Daoy (cell line): Measurements from ENCODE around the gene C17orf78. TPM values are rescaled to one million over a fixed set of nuclear protein-coding genes. Genes with fewer than 3 reads are reported as not detected.
"Not testable (repeated sequence)": the region's sequence is repeated elsewhere in the genome, so short reads cannot be mapped to it uniquely, and the experiment has no call there.

ENCODE experiments used
- DNase-seq: peaks from one replicate; pipeline ENCODE4 v3.0.0-alpha.2; 2015; ENCODE audit warnings: low read depth
- total RNA-seq: library from RNA; depleted of rRNA; stranded (reverse); fragments of >200 nt; shearing (Covaris generic); gene quantifications from 2 replicates; pipeline ENCODE4 v1.2.3, GENCODE V29; 2014

Gene C17orf78
- total RNA-seq, 1 experiment from 2014 or later = not detected

DNA sequence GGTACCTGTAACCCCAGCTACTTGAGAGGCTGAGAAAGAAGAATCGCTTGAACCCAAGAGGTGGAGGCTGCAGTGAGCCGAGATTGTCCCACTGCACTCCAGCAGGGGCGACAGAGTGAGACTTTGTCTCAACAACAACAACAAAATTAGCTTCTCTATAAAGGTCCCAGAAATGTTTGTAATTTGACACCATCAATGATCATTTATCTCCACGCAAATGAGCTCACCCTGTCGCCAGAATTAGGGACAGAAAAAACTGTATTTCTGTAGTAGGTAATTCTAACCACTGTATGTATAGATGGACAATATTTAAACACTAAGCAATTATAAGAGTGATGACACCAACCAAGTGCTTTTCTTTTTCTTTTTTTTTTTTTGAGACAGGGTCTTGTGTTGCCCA is 10.7 kb downstream of the C17orf78 start:
- DNase-seq = no peak

DNA sequence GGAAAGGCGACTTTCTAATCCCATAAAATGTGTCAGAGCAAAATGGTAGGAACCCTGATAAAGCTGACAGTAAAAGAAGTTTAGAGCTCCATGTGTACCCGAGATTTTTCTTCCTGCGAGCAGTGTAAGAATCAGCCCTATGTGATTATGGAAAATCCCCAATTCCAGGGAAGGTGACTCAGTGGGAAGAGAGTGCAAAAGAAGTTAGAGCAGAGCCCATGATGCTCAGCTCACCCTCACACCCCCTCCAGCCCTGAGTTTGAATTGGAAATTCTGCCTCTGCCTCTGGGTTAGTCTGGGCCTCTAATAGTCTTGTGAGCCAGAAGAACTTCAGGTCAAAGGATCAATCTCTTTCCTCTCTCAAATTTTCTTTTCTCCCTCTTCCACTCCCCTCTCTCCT is 12.5 kb downstream of the C17orf78 start:
- DNase-seq = peak; percentile 41

DNA sequence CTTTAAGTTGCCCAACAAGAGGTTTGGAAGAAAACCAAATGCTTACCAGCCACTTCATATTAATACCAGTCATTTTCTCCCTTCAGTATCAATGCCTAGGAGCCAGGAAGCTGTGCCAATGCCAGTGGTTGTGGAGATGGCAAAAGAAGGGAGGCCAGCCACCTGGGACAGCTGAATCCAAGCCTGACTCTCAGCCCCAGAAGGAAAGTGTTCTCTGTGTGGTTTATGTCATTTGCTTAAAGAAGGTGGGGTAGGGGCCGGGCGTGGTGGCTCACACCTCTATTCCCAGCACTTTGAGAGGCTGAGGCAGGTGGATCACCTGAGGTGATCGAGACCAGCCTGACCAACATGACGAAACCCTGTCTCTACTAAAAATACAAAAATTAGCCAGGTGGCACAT is 13.4 kb downstream of the C17orf78 start:
- DNase-seq = no peak

DNA sequence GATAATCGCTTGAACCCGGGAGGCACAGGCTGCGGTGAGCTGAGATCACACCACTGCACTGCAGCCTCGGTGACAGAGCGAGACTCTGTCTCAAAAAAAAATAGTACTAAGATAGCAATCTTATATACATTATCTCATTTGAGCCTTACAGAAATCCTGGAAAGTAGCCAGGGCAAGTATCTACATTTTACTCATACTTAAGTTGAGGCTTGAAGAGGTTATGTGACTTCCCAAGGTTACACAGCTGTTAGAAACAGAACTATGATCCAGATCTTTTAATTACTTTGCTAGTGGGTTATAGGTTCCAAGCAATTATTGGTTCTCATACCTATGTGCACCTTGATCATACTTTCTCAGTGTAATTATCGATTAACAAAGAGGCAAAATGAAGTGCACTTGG is 15.4 kb downstream of the C17orf78 start:
- no peak for DNase-seq

DNA sequence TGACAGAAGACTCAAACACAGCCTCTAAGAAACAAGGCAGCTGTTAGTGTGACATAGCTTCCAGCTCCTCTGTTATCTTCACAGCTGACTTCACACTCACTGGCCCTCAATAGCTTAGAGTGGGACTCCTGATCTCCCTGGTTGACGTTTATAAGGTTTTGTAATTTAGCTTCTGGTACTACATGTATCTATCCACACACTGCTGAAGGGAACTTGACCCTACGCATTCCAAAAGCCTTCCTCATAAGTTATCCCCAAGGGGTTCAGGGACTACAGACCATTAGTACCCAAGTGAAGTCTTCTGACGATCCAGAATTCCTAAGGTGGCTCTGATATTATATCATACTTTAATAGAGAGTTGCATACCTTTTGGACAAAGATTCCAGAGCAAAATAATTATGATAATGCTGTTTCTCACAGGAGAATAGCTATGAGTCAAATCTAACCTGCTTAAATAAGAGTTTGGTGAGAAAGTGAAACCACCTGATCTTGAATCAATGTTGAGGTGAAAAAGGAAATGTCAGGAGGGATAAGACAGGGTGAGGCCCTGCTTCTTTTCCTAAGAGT is 16.3 kb downstream of the C17orf78 start:
- DNase-seq = peak; percentile 41

DNA sequence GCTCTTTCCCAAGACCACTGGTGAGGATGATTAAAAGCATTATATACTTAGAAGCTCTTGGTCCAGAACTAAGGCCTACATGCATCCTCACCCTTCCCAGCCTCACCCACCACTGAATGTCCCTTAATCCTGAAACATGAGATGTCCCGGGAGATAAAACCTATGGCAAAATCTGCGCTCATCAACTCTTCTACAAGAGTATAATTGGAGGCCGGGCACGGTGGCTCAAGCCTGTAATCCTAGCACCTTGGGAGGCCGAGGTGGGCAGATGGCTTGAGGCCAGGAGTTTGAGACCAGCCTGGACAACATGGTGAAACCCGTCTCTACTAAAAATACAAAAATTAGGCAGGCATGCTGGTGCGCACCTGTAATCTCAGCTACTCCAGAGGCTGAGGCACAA is 17.6 kb downstream of the C17orf78 start:
- no peak for DNase-seq

DNA sequence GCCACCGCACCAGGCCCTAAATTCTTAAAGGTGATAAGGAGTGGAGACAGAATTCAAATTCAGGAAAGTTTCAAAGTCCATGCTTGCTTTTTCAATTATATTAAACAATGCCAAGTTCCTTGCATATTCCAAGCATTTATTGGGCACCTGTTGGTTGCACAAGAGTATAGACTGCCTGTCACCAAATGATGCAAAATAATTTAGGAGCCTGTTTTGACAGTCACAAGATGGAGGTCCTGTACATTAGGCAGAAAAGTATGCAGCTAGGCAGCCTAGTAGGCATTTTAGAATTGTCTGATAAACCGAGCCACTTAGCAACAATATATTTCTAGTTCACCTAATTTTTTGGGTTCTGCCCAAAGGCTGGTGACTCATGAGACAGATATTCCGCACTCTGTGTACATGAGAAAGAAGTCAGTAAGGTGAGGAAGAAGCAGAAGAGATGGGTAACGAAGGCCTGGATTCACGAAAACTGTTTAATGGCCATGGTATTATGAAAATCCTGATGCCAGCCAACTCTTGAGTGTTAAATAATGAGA is 23.5 kb downstream of the C17orf78 start:
- DNase-seq = peak; percentile 54

DNA sequence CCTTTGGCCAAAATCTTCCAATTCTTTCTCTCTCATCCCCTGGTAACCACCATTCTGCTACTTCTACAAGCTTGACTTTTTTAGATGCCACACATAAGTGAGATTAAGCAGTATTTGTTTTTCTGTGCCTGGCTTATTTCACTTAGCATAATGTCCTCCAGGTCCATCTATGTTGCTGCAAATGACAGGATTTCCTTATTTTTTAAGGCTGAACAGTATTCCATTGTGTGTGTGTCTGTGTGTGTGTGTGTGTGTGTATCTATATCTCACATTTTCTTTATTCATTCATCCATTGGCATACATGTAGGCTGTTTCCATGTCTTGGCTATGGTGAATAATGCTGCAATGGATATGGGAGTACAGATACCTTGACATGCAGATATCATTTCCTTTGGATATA is 24.7 kb downstream of the C17orf78 start:
- no peak for DNase-seq

DNA sequence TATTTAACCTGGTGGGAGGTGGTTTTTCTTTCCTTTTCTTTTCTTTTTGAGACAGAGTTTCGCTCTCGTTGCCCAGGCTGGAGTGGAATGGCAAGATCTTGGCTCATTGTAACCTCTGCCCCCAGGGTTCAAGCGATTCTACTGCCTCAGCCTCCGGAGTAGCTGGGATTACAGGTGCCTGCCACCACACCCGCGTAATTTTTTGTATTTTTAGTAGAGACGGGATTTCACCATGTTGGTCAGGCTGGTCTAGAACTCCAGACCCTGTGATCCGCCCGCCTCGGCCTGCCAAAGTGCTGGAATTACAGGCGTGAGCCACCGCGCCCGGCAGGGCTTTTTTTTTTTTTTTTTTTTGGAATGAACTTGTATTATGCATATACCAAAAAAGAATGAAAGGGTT is 29.7 kb downstream of the C17orf78 start:
- not testable (repeated sequence) for DNase-seq

DNA sequence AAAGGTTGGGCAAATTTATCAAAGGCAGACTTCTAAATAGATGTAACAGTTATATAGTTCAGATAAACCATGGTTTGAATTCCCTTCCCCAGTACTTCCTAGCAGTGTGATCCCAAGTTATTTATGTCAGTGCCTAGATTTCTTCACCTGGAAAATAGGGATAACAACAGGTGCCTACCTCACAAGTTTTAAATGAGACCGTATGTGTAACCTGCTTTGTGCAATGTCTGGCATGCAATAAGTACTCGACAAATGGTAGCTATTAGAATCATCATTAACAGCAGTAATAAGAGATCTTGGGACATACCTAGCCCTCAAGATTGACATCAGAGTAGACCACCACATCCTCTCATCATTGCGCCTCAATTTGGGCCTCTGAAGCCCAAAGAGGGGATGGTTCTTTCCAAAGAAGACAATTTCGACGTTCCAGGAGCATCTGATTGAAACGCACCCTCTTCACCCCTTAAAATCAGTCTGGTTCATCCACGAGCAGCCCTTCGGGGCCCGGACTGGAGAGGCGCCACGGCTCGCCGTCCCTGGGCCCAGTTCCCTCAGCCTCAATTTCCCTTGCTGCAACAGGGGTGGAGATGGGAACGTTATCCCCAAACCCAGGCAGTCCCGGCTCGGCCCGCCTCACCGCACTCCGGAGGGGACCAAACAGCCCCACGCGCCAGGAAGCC is 30.3 kb downstream of the C17orf78 start:
- no peak for DNase-seq

DNA sequence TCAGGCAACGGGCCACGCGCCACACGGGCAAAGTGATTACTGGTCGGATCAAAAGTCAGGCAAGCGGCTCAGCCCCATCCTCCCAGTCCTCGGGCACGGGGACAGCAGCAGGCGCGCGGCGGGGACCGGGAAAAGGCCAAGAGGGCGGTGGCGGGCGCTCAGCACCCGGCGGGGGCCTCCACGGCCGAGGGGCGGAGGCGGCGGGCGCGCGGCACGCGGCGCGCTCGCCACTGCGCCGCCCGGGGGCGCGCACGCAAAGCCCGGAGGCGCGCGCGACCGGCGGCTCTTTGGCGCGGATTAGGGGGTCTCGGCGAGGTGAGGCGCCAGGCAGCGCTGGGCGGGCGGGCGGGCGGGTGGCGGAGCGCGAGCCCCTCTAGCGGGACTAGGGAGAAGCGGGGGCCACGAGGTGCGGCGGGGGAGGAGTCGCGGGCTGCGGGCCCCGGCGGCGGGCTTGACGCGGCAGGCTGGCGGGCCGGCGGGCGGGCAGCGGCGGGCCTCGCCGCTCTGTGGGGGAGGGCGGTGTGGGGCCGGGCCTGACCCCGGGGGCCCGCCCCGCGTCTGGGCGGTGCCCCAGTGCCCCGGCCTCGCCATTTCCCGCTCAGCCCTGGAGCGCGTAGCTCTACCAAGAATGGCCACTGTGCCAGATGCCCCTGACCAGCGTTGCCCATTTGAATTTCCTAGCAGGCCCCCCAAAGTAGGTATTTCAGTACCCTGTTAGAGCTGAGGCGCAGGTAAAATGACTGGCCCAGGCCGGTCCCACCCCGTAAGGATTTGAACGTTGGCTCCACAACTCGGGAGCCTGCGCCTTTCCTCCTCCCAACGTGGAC is 31.1 kb downstream of the C17orf78 start, which contains the start of the genes ACACA and TADA2A:
ACACA (minus strand) TSS at position 202 of the 827 bp plus-strand sequence. CDS start 537 bp downstream, outside the sequence.
TADA2A (plus strand) TSS at position 252 of the 827 bp plus-strand sequence. CDS start 4,480 bp downstream, outside the sequence.
- DNase-seq = peak; percentile 85

DNA sequence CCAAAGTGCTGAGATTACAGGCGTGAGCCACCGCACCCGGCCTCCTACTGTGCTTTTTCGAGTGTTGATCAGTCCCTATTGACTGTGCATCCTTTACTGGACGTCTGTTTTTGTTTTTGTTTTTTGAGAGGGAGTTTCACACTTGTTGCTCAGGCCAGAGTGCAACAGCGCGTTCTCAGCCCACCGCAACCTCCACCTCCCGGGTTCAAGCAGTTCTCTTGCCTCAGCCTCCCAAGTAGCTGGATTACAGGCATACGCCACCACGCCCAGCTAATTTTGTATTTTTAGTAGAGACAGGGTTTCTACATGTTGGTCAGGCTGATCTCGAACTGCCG is 32.3 kb downstream of the C17orf78 start:
- DNase-seq = not testable (repeated sequence)

DNA sequence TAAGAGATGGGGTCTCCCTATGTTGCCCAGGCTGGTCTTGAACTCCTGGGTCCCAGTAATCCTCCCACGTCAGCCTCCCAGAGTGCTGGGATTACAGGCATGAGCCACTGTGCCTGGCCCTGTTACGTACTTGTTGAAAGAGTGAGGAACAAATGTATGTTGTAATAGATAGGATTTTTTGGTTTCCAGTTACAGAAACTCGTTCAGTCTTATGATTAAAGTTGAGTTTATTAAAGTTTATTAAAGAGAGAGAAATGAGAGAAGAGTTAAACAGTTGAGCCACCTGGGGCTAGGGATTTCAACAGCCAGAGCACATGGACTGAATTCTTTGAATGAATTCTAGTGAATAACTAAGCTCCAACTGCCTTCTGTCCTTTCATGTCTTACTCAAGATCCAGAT is 34.6 kb downstream of the C17orf78 start:
- DNase-seq = no peak

DNA sequence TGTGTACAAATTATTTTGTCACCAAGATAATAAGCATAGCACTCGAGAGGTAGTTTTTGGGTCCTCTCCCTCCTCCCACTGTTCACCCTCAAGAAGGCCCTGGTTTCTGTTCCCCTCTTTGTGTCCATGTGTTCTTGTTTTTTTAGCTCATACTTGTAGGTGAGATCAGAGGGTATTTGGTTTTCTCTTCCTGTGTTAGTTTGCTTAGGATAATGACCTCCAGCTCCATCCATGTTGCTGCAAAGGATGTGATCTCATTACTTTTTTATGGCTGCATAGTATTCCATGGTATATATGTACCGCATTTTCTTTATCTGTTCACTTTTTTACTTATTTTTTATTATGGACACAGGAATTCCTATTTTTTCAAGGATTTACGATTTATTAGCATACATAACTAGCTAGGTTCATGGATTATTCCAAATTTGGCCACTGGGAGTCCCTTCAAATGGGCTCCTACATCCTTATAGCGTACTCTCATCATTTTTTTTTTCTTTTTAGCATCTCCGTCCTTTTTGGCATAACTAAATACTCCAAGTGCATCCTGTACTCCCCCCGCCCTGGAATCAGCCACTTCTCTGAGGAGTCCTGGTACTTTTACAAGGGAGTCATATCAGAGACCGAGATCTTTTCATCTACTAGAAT is 38.2 kb downstream of the C17orf78 start:
- DNase-seq = no peak

DNA sequence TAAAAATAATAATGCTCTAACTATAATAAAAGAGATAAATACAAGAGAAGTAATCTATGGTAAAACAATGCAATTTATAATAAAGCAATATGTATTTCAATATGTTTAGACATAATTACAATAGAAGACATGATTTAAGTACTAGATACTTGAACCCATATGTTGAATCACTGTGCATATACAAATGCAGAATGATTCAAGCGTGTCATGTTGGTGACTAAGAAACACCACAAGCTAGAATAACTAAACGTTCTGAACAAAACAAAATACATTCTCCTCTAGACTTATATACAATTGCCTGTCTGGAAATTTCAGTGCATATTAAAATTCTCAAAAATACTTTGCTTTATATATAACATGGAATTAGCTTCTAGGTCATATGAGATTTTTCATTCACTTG is 42.1 kb downstream of the C17orf78 start:
- no peak for DNase-seq

DNA sequence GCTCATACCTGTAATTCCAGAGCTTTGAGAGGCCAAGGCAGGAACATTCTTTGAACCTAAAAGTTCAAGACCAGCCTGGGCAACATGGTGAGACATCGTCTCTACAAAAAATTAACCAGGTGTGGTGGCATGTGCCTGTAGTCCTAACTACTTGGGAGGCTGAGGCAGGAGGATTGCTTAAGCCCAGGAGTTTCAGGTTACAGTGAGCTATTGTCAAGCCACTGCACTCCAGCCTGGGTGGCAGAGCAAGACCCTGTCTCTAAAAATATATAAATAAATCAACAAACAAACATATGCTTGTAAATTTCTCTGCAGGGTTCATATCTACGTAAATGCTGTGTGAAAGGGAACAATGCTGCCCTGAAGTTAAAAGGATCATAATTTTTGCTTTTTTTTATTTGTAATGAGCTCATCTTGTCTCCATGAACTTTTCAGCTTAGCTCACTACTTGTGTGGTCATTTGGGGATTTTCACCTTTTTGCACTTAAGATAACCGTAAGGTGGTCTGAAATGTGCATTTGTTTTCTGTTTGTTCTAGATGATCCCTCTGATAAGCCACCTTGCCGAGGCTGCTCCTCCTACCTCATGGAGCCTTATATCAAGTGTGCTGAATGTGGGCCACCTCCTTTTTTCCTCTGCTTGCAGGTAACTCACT is 47.3 kb downstream of the C17orf78 start:
- DNase-seq = no peak

DNA sequence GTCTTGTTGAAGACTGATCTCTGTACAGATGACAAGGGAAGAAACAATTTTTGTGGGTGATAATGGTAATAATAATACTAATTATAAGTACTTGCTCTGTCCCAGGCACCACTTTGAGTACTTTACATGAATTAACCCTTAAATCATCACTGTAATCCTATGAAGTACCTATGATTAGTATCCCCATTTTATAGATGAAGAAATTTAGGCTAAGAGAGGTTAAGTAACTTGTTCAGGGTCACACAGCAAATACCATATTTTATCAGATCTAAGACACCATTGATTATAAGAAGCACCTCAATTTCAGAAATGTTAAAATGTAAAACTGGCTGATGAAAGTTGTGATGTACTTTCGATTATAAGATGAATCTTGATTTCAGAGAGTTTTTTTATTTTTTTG is 49.5 kb downstream of the C17orf78 start:
- DNase-seq = no peak

DNA sequence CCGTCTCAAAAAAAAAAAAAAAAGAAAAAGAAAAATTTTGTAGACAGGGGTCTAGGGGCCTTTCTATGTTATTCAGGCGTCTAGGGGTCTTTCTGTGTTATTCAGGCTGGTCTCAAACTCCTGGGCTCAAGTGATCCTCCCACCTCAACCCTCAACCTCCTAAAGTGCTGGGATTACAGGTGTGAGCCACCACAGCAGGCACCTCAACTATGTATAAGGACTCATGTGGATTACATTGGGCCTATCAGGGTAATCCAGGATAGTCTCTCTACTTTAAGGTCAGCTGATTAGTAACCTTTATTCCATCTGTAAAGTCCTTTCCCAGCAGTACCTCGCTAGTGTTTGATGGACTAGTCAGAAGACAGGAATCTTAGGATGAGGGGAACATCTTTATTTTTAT is 53.3 kb downstream of the C17orf78 start:
- DNase-seq = no peak

DNA sequence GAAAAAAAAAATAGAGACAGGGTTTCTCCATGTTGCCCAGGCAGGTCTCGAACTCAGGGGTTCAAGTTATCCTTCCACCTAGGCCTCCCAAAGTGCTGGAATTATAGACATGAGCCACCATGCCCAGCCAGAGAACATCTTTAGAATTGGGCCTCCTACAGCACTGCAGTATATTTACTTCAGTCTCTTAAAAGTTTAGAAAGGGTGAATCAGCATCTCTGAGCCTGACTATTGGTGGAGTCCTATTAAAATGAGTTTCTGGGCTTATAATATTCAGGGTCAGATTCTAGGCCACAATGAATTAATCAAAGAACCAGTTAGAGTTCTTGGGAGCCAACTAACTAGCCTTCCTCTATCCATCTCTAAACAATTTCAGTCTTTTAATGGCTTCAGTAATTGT is 53.7 kb downstream of the C17orf78 start:
- no peak for DNase-seq

DNA sequence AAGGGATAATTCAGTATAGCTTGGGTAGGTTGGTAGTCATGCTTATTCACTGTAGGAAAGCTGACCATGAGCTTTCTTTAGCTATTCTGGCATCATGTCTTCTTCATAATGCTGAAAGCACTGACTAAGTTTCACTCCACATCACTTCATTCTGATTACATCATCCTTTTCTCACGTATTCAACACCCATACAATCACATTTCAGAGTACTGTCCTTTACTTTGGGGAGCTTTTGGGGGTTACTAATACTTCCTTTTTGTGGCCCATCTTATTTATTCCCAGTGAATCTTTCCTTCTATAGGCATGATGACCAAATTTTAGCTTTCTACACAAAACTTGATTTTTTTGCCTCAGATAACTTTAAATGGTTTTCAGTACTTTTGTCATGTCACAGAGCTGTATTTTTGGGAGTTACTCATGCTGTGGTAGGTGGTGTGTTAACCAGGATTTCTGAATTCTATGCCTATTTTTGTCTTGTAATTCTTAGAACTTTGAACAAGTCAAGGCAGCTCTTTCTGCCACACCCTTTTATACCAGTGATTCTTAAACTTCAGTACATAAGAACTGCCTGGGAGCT is 54.4 kb downstream of the C17orf78 start:
- DNase-seq = no peak

DNA sequence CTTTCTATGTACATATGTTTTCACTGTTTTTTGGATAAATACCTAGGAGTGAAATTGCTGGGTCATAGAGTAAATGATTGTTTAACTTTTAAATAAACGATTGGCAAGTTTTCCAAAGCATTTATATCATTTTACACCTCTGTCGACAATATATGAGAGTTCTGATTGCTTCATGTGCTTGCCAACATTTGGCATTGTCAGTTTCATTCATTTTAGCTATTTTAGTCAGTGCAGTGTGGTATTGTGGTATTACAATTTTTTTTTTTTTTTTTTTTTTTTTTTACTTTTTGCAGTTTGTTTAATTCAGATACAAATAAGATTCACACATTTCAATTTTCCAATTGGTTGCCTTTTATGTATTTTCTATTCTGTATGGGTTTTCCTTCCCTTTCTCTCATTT is 56.9 kb downstream of the C17orf78 start:
- DNase-seq = no peak
